HG03045 (cell line): ENCODE results near the gene SPRTN.
A peak's percentile ranks its signal among the peaks of the same experiment; 100 is the strongest.

ENCODE experiments used
- ATAC-seq: cut with Tn5 transposase; IDR thresholded peaks from one replicate; pipeline ENCODE4 v1.9.1; 2021; ENCODE audit warnings: mild to moderate bottlenecking, moderate library complexity; ENCODE audit not compliant: unreplicated experiment

Gene SPRTN

DNA sequence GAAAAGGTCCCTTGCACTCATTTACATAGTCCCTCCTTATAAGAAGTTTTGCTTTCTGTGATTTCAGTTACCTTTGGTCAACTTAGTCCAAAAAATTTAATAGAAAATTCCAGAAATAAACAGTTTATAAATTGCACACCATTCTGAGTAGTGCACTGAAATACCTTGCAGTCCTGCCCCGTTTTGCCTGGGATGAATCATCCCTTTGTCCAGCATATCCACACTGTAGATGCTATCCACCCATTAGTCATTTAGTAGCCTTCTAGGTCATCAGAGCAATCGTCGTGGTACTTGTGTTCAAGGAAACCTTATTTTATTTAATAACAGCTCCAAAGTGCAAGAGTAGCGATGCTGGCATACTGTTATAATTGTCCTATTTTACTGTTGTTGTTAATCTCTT, 38.0 kb downstream of the SPRTN start:
- no peak for ATAC-seq

DNA sequence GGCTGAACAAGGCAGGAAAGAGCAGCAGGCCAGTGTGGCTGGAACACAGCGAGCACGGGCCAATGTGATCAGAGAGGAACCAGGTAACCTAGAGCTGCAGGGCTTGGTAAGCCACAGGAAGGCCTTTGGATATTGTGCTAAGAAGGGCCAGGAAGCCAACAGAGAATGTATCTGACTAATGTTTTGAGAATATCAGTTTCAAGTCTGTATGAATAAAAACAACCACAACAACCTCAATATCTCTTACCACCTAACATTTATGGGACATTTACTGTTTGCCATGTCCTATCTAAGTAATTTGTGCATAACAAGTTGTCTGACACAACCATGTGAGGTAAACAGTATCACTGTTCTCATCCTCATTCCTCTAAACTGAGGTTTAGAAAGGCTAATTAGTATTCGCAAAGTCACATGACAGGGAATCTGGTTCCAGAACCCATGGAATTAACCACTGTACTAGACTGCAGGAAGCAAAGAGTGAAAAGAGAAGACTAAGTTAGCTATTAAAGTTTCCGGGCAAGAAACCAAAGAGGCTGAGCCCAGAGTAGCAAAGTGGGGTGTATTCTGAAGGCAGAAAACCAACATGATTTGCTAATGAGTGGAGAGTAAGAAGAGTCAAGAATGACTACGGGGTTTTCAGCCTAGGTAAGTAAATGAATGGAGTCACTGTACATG, 38.9 kb downstream of the SPRTN start:
- ATAC-seq, result peak; percentile 76

DNA sequence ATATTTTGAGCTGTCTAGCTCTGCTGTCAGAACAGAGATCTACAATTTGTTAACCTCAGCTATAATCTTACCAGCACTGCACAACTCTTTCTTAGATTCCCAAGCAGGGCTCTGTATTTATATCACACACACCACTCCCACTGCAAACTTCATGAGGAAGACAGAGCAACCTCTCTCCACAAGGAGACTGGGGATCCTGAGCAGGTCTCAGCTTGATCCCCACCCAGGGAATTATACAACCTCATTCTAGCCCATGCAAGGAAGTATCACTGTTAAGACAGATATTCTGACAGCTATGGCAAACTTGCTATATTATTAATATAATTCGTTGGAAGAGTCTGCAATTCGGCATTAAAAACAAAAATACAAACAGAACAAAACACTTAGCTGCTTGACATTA, 43.6 kb downstream of the SPRTN start:
- no peak for ATAC-seq

DNA sequence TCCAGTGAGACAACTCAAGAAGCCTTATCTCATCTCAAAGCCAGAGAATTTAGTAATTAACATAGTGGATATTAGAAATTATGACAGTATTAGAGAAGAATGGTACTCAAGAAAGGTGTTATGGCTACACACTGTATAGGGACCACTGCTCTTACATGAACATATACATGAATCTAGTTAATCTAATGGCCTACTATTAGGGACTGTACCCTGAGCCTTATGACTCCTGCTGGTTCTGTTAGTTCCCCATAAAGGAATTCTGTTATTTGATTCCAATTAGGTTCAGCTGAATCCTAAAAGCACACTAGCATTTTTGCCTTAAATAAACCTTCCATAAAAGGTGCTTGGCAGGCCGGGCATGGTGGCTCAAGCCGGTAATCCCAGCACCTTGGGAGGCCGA, 44.3 kb downstream of the SPRTN start:
- no peak for ATAC-seq

DNA sequence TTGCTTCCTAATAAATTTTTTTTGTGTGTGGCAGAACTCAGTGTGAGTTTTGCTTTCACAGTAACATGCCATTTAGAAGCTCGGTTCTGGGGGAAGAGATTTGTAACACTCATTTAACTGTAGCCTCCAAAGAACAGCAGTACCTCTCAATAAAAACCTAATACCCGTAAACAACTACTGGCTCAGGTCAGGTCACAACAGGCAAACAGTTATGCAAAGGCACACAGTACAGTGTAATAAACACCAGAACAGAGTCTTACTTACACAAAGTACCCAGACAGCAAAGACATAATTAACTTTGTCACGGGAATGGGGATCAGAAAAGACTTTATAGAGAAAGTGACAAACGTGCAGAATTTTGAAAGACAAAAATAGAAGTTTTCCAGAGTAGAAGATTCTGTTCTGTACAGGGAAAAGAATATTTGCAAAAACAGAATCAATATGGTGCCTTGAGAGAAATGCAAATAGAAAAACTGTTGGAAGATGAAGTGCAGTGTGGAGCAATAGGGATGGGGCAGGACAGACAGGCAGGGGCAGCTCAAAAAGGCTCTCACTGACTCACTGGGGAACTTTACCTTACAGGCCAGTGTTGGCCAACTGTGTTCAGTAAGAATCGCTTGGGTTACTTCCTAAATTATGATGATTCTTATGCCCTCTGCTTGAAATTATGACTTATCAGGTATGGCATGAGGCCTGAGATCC, 45.2 kb downstream of the SPRTN start:
- ATAC-seq, result no peak

DNA sequence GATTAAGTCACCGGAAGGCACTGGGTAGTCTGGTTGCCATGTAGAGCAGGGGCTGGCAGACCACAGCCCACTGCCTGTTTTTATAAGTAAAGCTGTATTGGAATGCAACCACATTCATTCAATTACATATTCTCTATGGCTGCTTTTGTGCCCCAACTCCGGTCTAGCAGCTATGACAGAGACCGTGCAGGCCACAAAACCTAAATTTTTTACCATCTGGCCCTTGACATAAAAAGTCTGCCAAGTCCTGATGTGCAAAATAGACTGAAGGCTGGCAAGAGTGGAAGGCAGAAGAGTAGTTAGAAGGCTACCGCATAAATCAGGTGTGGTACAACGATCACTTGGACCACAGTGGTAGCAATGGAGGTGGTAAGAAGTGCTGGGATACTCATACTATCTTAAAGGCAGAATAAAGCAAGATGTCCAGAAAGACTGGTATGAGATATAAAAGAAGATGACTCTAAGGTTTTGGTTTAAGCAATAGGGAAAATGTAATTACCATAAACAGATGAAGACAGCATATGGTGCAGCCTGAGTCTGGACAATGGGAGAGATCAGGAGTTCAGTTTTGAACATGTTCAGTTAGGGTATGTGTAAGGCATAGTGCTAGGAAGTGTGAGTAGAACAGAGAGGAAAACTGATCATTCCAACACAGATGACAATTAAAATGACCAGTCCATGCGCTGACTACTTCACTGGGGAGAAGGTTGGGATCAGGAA, 46.8 kb downstream of the SPRTN start:
- no peak for ATAC-seq

DNA sequence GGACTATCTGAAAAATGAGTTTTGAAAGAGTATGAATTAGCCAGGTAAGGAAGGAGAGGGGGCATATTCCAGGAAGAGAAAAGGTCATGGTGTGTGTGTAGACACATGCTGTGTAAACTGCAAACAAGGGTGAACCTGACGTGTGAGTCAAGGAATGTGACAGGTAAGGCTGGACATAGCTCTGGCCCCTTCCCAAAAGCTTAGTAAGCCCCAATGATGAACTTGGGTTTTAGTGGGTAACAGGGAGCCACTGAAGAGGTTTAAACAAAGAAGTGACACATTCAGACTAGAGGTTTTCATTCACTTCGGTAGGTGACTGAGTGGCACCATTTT, 47.3 kb downstream of the SPRTN start:
- ATAC-seq, result no peak

DNA sequence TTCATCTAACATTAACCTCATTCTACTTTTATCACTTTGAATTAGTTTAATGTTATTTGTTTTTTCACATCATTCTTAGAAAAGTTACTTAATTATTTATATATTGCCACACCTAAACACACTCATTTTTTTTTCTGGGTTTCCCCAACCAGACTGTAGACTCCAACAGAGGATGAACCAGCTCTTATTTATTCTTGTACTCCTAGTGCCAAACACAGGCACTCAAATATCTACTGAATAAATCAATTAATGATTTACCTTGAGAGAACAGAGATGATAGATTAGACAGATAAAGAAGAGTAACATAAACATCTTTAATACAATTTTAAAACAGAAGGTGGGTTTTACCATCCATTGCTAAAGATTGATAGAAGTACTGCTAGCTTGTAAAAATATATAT, 48.4 kb downstream of the SPRTN start:
- no peak for ATAC-seq

DNA sequence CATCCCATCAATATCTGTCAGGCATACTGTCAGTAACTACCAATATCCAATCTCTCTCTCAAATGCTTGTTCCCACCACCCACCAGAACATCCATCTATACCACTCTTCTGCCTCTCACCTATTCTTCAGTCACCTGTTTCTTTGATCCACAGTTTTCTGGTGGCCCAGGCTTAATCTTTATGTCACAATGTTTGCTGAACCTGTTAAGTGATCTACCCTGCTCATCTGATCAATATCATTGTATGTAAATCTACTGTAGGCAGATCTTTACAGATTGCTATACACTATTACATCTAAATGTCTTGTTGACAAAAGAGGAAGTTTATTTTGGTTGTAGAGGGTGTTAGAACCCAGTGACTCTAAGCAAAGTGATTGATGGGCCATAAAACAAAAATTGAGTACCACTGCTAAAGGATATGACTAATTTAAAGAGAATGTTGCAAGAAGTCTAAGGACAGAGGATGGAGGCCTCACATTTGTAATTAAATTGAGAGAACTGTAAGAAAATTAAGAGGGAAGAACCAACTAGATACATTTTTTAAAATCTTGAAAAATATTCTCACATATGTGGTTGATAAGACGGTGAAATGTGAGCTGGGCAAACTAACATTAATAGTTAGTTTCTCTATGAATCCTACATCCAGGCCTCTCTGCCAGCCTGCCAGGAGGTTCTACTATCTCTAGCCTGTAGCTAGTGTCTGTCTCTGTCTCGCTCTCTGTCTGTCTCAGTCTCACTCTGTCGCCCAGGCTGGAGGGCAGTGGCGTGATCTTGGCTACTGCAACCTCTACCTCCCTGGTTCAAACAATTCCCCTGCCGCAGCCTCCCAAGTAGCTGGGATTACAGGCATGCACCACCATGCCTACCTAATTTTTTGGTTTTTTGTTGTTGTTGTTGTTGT, 49.9 kb downstream of the SPRTN start:
- ATAC-seq, result no peak

DNA sequence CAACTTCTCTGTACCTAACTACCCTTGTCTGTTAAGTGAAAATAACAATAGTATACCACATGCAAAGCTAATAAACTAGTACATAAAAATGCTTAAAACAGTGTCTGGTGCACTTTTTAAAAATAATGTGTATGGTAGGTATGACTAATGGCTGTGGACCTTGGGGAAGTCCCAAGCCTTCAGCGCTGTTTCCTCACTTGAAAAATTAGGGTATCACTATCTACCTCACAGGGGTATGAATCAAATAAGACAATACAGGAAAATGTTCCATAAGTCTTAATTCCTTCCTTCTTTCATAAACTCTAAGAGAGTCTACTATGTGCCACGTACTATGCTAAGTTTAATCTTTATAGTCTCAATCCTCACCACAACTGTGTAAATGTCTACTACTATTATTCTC, 52.0 kb downstream of the SPRTN start:
- ATAC-seq, result no peak

DNA sequence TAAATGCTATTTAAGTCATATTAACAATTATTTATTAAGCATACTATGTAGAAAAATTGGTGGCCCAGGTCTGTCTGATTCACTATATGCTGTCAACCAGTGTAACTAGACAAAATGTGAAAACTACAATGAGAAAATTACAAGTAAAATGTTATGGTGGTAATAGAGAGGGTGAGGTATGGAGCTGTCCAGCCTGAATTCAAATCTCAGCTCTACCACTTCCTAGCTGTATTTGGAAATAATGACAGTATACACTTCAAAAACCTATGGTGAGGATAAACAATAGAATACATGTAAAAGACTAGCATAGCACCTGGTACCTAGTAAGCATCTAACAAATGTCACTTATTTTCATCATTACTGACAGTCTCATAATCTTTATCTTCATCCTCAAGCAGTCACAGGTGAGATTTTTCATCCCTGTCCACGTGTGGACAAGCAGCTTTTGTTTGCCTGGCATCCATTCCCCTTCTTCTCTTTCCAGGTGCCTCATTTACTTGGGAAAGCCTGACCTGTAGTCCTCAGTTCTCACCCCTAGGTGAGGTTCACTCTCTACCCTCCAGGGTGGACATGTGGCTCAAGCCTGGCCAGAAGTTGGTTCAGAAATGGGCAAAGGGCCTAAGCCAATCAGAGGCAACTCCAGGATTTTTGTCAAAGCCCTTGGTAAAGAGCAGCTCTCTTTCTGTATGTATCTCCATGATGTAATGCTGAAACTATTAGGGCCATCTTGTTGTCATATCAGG, 54.5 kb downstream of the SPRTN start:
- ATAC-seq, result no peak

DNA sequence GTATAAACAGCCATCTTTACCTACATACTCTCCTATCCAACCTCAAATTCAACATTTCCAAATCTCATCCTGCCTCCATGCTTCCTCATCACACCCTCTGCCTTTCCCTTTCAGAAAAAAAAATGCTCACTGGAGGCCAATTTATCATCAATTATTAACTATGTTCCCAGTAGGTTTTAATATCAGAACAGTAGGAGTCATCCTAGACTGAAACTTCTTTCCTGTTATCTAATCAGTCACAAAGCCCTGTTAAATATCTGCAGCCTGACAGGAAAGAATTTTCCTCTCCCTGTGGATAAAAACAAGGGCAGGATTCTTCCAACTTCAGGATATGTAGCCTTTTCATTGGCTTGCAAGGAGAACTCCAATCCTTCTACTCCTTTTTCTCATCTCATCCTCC, 55.6 kb downstream of the SPRTN start:
- ATAC-seq, result no peak

DNA sequence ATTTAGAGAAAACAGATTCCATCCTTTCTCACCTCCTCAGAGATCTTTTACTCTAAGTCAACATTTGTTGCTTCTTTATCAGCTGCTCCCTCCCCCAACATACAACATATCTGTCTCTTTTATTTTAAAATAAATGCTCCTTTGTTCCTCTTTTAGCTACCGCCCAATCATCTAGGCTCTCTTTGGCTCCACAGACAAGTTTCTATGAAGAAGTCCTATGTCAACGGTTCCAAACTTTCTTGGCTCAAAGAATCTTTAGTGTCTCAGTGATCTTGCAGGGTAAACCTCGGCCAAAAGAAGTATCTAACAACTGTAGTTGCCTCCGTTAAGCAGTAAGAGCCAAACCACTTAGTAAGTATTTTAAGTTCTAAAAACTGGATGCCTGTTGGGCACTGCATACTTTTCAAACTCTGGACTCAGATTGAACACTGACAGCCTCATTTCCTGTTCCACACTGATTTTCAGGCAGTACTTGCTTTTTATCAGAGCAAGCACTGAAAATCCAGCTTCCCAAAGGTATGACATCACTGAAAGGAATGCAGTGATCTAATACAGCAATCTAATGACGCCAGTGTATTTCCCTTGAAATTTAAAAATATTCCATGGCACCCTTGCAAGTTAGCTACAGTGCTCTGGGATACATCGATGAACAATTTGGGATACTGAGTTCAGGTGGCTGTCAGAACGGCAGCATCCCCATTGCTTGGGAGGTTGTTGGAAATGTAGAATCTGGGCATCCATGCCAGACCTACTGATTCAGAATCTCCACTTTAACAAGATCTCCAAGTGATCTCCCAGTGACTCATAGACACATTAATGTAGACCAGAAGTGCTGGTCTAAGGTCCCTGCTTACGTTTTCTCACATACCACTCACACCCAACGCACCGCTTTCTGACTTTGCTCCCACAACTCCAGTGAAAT, 57.2 kb downstream of the SPRTN start:
- ATAC-seq, result no peak

DNA sequence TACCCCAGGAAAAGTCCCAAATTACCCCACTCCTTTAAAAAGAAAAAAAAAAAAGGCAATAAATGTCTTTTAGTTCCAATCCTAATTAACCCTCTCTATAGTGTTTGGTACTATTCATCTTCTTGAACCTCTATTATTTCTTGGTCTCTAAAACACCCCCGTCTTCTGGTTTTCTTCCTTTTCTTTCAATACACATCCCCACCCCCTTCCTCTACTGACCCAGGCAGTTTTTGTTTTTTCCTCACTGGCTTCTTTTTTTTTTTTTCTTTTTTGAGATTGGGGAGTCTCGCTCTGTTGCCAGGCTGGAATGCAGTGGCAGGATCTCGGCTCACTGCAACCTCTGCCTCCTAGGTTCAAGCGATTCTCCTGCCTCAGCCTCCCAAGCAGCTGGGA, 57.9 kb downstream of the SPRTN start:
- no peak for ATAC-seq

DNA sequence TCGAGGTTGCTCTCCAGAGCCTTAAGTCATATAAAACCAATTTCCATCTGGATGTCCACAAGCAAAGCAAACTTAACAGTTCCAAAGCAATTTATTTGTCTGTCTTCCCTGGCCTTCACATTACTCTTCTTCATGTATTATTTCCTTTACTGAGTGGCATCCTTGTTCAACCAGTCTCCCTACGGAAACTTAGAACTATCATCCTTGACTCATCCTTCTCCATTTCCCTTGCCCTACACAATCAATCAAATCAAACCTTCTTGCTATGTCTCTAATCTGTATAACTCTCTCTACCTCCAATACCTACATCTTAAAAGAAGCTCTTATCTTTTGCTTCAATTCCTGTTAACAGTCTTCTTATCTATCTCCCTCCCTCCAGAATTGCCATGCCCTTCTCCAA, 58.5 kb downstream of the SPRTN start:
- ATAC-seq, result no peak

DNA sequence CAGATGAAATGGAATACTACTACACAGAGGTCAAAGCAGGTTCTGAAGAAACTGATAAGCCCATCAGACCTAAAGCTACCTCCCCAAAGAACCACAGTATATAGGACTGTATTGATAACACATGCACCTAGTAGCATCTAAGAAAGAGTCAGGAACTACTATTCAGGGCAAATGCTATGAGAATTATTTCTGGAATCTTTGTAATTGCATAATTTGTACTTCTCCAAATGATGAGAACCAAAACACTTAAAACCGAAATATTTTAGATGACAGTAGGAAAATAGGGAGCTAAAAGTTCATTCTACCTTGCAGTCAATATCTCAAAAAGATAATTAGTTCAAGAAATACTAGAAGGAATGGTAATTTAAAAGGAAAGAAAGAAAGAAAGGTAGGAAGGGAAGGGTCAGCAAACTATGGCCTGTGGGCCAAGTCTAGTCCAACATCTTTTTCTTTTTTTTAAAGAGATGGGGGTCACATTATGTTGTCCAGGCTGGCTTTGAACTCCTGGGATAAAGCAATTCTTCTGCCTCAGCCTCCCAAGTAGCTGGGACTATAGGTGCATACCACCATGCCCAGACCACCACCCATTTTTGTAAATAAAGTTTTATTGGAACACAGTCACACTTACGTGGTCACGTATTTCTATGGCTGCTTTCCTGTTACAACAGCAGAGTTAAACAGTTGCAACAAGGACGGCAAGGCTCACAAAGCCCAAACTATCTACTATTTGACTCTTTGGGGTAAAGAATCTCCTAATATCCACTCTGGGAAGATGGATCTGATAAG, 60.0 kb downstream of the SPRTN start:
- no peak for ATAC-seq

DNA sequence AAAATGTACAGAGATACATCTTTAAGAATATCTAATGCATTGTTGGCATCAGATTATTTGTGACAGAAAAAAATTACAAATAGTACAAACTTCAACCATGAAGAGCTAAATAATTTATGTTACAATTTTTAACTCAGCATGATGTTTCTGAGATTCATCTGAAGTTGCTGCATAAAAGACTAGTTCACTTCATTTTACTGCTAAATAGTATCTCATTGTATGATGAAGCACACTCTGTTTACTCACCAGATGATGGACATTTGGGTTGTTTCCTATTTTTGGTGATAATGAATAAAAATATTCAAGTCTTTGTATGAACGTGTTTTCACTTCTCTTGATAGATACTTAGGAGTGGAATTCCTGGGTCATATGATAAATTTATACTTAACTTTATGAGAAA, 63.4 kb downstream of the SPRTN start:
- no peak for ATAC-seq

DNA sequence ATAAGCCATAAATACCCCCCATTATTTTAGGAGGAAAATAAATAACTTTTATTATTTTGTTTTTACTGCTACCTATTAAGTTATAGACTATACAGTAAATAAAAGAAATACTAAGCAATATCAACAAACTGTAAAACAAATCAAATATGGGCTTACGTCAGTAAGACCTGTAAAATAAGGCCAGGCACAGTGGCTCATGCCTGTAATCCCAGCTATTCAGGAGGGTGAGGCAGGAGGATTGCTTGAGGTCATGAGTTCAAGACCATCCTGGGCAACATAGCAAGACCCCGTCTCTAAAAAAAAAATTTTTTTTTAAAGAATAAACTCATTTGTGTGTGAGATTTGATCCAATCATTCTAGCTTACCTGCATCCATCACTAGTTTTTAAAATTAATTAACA, 66.2 kb downstream of the SPRTN start:
- no peak for ATAC-seq
